Fibroblast of skin of abdomen (primary cell): ENCODE results near the gene PPP2R5B. TPM values are rescaled to one million over a fixed set of nuclear protein-coding genes. Genes with fewer than 3 reads are reported as not detected.

ENCODE experiments used
- DNase-seq: peaks from one replicate; pipeline ENCODE4 v3.0.0-alpha.2; 2013
- polyA plus RNA-seq, 2 experiments: library from polyadenylated mRNA; unstranded; fragments of 120-200 nt; gene quantifications; one replicate each; pipeline ENCODE4 v1.2.1, GENCODE V29; 2013; ENCODE audit not compliant: insufficient read length in 2 of 2

The PPP2R5B gene
- polyA plus RNA-seq (2013, experiment 1 of 2; ENCODE audit: insufficient read length) = 15.6 TPM
- 15.8 TPM for polyA plus RNA-seq (2013, experiment 2 of 2; ENCODE audit: insufficient read length)

DNA sequence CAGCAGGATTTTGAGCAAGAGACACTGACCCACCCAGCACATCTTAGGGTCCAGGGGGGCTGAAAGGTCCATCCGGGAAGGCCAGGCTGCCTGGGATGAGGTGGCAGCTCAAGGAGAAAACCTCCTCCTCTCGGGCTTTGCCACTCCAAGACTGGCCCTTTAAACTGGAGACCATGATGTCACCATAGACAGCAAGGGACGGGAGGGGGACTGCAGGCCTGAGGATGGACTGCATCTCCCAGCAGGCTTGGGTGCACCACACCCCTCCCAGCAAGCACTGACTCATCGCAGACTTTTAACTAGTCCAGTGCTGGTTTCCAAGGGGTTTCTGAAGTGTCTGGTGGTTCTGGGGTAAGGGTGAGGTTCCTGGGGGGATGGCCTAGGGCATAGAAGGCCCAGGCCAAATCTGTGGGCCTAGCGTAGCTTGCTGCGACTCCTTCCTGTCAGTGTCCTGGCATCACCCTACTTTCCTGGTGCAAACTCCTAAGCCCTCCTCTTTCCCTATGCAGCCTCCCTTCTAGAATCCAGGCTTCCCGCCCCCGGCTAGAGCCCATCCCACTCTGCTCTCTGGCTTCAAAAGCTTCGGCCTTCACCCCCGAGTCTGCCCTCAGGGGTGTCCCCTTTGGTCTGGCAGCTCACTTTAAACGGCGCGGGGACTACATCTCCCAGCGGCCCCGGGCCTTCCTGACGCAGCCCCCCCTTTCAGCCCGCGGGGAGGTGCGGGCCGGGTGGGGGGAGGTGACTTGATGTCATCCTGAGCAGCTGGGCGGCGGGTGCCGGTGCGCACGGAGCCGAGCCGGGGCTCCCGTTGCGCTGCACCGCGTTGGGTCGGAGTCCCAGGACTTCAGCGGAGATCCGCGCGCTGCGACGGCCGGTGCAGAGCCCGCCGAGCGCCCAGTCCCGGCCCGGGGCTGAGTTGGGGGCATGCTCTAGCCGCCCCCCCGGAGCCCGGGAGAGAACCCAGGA lies at the start of gene PPP2R5B:
Gene PPP2R5B (plus strand): TSS at position 746 of the 966 bp plus-strand sequence. CDS start 1,046 bp downstream, outside the sequence.
- DNase-seq = peak; percentile 94

DNA sequence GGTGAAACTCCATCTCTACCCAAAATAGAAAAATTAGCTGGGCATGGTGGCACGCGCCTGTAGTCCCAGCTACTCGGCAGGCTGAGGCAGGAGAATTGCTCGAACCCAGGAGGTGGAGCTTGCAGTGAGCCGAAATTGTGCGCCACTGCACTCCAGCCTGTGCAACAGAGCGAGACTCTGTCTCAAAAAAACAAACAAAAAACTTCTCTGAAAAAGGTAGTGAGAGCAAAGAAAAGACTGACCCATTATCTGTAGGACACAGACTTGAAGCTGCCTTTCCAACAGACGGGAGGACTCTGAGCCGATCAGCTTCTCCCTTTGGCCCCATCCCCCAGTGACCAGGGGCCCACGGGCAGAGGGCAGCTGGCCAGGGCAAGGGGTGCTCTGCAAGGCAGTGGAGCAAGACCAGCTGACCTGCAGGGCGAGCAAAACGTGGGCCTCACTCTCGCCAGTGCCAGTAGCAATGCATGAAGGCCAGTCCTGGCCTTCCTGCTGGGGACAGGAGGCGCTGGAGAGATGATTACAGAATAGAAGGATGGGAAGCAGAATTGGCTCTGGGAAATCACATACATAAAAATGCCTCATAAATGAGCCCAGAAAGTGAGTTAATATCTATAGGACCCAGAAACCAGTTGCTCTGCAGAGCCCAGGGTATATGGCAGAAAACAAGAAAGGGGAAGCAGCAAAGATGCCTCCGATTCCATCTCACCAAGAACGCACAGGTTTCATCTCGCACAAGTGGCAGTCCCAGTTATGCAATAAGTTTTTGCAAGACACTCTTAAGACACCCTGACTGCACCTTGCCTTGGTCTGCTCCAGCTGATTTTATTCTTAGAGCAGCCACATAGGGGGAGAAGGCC lies 48.9 kb upstream of the PPP2R5B start:
- DNase-seq = no peak

DNA sequence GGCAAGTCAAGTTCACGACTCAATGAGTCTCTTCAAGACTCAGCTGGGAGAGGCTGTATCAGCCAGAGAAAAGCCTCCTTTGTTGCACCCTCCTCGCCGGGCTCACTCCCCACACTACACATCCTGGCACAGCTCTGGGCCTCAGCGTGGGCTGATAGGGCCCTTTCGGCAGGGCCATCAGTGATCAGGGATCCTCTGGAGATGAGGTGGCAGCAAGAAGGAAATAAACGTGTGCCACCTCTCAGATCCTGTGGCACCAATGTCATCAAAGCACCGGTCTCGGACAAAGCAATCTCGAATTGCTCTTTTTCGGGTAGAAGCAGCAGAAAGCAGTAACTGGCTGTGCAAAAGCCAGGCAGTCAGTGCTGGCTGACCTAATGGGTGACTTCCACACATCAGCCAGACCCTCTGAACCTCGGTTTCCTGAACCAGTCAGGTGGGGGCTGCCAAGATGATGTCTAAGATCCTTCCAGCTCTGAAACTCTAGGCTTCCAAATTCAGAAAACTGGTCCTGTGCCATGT lies 48.2 kb upstream of the PPP2R5B start:
- no peak for DNase-seq

DNA sequence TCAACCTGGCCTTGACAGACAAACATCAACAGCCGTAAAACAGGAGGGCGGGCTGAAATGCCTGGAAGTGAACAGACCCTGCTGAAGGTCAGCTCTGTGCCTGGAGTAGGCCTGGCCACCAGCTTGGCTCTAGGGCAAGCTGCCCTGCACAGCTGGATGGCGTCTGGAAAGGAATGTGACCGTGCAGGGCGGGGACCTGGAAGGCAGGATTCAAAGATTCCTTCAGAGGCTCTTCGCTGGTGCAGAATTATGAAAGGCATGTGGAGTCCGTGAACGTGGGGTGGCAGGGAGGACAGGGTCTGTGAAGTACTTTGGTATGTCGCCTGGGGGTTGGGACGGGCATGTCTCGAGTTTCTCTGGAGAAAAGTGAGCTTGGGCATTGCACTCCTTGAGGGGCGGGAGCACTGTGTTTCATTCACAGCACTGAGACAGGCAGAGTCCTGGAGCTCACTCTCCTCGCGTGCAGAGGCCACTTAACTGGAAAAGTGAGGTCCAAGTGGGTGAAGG lies 47.6 kb upstream of the PPP2R5B start:
- DNase-seq = peak; percentile 63

GRCh38 chr11:64877390-64878222 lies 46.9 kb upstream of the PPP2R5B start:
- no peak for DNase-seq

DNA sequence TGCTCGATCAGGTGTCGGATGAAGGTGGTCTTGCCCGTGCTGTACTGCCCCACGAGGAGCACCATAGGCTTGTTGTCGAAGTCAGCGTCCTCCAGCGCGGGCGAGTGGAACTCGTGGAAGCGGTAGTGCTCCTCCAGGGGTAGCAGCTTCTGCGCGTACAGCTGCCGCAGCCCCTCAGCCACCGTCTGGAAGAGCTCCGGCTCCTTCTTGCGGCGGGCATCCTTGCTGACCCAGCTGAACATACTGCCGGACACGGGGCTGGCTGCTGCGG lies 46.3 kb upstream of the PPP2R5B start:
- DNase-seq = no peak

GRCh38 chr11:64878494-64879243 lies 45.8 kb upstream of the PPP2R5B start, which contains the start of gene EHD1:
Gene EHD1 (minus strand): TSS chr11:64878621. CDS start chr11:64878464, 157 bp downstream.
- peak; percentile 98 for DNase-seq

DNA sequence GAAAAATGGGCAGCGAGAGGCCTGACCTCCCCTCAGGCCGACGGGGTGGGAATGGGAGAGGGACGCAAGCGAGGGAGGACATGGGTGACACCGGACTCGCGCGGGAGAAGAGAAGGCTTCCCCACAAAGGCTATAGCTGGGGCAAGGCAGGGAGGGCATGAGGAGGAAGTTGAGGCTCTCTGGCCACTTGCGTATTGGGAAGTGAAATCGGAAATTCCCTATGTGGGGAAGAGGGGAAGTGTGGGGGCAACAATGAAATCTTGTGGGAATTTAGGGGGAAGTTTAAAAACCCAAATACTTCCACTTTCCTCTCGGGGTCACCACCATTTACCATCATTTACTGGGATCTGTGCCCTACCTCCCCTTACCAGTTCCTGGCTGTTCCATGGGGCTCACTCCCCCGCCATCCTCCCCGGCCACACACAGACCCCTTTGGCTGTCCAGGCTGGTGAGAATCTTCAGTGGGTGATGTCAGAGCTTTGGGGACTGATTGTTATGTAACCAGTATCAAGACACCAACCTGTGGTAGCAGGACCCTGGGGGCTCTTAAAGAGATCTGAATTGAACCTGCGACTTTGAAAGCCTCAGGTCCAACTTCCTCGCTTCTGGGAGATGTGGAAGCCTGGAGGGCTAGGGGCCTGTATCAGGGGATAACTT lies 45.1 kb upstream of the PPP2R5B start:
- DNase-seq = no peak

GRCh38 chr11:64880240-64881001 lies 44.1 kb upstream of the PPP2R5B start:
- no peak for DNase-seq

- DNase-seq = no peak
Measured at GRCh38 chr11:64881476-64881875, 43.0 kb upstream of the PPP2R5B start.

- DNase-seq = no peak
Measured at GRCh38 chr11:64882243-64882642, 42.2 kb upstream of the PPP2R5B start.

DNA sequence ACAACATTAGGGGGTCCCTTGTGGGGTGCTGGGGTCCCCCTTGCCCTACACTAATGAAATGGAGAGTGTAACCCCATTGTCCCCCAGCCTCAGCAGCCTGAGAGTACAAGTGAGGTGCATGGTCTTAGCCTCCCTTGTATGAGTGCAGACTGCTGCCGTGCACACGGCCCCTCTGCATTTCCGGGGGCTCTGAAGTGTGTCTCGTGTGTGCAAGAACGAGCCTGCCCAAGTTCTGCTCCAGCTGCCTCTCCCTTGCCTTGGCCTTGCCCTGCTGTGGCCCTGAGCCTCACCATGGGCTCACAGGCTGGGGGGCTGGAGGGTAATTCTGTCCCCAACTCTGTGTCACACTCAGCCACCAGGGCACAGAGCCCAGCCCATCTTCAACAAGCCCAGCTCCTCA lies 40.9 kb upstream of the PPP2R5B start:
- DNase-seq = no peak

GRCh38 chr11:64884019-64884418 lies 40.5 kb upstream of the PPP2R5B start:
- no peak for DNase-seq

- DNase-seq = peak; percentile 42
Measured at GRCh38 chr11:64885367-64886286, 38.9 kb upstream of the PPP2R5B start.

- DNase-seq = no peak
Measured at GRCh38 chr11:64887234-64887756, 37.2 kb upstream of the PPP2R5B start.

DNA sequence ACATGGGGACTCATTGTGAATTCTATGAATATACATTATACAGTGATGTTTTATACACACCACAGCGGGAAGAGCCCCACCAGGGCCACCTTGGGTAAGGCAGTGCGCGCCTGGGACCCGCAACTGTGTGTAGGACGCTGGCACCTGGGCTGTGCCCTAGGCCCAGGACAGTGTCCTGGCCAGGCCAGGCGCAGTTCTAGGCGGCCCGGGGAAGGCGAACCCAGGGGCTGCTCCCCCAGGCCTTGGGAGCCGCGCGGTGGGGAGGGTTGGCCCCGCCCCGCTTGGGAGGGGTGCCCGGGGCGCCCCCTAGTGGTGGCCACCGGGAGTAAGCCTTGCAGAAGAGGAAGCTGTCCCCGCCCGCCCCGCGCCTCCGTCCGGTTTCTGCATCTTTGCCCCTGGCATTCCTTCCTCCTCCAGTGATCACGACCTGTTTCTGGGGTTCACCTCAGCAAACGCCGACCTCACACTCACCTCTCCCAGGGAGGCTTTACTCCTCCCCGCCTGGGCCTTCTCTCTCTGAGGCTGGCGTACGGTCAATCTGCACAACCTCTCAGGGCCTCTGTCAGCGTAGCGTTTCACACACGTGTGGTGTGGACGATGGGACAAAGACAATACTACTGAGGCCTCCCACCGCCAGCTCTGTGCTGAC lies 36.6 kb upstream of the PPP2R5B start:
- DNase-seq = peak; percentile 58

GRCh38 chr11:64888406-64888728 lies 36.1 kb upstream of the PPP2R5B start:
- DNase-seq = no peak
